Neuronal stem cell (in vitro differentiated cells): Measurements from ENCODE around the gene DGKG.

ENCODE experiments used
- DNase-seq: peaks from one replicate; pipeline ENCODE4 v3.0.0-alpha.2; 2013; ENCODE audit warnings: low spot score
- H2AFZ ChIP-seq: one replicate; pipeline ENCODE4 v1.6.1; 2013; ENCODE audit warnings: mild to moderate bottlenecking, low read length, inconsistent platforms
- H2AK5ac ChIP-seq: 2 replicates; pipeline ENCODE4 v1.6.1; 2013; ENCODE audit warnings: low read depth, mild to moderate bottlenecking, inconsistent platforms, low read length, moderate library complexity, mixed read lengths
- H2BK120ac ChIP-seq: 2 replicates; pipeline ENCODE4 v1.6.1; 2013; ENCODE audit warnings: low read depth, mild to moderate bottlenecking, inconsistent platforms, low read length, moderate library complexity, mixed read lengths
- H2BK12ac ChIP-seq: one replicate; pipeline ENCODE4 v1.6.1; 2013; ENCODE audit warnings: low read length, inconsistent platforms
- H2BK15ac ChIP-seq: 2 replicates; pipeline ENCODE4 v1.6.1; 2013; ENCODE audit warnings: mild to moderate bottlenecking, low read length, inconsistent platforms, mixed read lengths
- H2BK5ac ChIP-seq: one replicate; pipeline ENCODE4 v1.6.1; 2013; ENCODE audit warnings: inconsistent platforms, mild to moderate bottlenecking, low read length, moderate library complexity
- H3K14ac ChIP-seq: one replicate; pipeline ENCODE4 v1.6.1; 2013; ENCODE audit warnings: low read length, inconsistent platforms
- H3K18ac ChIP-seq: 2 replicates; pipeline ENCODE4 v1.6.1; 2013; ENCODE audit warnings: low read length, inconsistent platforms
- H3K23ac ChIP-seq: 2 replicates; pipeline ENCODE4 v1.6.1; 2013; ENCODE audit warnings: low read depth, mild to moderate bottlenecking, mixed read lengths, low read length, inconsistent platforms; ENCODE audit not compliant: poor library complexity
- H3K27ac ChIP-seq: replicated peaks from 3 replicates; pipeline ENCODE4 v1.5.1; 2013; ENCODE audit warnings: low read length, inconsistent platforms
- H3K27me3 ChIP-seq, 3 experiments: 2 replicates each; pipeline ENCODE4 v1.6.1; 2013; ENCODE audit warnings: low read length in 3 of 3, mild to moderate bottlenecking in 2 of 3, inconsistent platforms in 1 of 3, low read depth in 1 of 3, mixed read lengths in 1 of 3, moderate library complexity in 1 of 3; ENCODE audit not compliant: control insufficient read depth in 3 of 3, insufficient read depth in 3 of 3
- H3K36me3 ChIP-seq, 2 donors: replicated peaks in 1 of 2; 2 replicates each; pipeline ENCODE4 v1.6.1; 2013; ENCODE audit warnings: low read length in 2 of 2; ENCODE audit not compliant: control insufficient read depth in 2 of 2, insufficient read depth in 2 of 2
- H3K4ac ChIP-seq: 2 replicates; pipeline ENCODE4 v1.6.1; 2013; ENCODE audit warnings: inconsistent platforms, mild to moderate bottlenecking, low read length, moderate library complexity
- H3K4me1 ChIP-seq, 2 donors: 1 replicate in 1 of 2; 2 replicates in 1 of 2; pipeline ENCODE4 v1.6.1; 2013; ENCODE audit warnings: low read length in 2 of 2, low read depth in 1 of 2; ENCODE audit not compliant: control insufficient read depth in 2 of 2, insufficient read depth in 1 of 2
- H3K4me2 ChIP-seq: one replicate; pipeline ENCODE4 v1.6.1; 2013; ENCODE audit warnings: mild to moderate bottlenecking, low read length, inconsistent platforms; ENCODE audit not compliant: insufficient read depth, poor library complexity, severe bottlenecking
- H3K4me3 ChIP-seq, 2 donors: 2 replicates each; pipeline ENCODE4 v1.5.1; 2013; ENCODE audit warnings: low read length in 2 of 2, mild to moderate bottlenecking in 2 of 2, inconsistent platforms in 1 of 2, moderate library complexity in 1 of 2
- H3K79me1 ChIP-seq: one replicate; pipeline ENCODE4 v1.6.1; 2013; ENCODE audit warnings: low read depth, mild to moderate bottlenecking, inconsistent platforms, low read length, moderate library complexity
- H3K9ac ChIP-seq: one replicate; pipeline ENCODE4 v1.6.1; 2013; ENCODE audit warnings: mild to moderate bottlenecking, low read depth, low read length, inconsistent platforms; ENCODE audit not compliant: poor library complexity
- H3K9me3 ChIP-seq, 2 donors: replicated peaks in 1 of 2; 2 replicates each; pipeline versions ENCODE3 to v1.6.1; 2013; ENCODE audit warnings: low read length in 2 of 2, mild to moderate bottlenecking in 2 of 2, inconsistent platforms in 1 of 2, low read depth in 1 of 2, mixed read lengths in 1 of 2, moderate library complexity in 1 of 2; ENCODE audit not compliant: control insufficient read depth in 2 of 2, insufficient read depth in 1 of 2
- H4K8ac ChIP-seq: one replicate; pipeline ENCODE4 v1.6.1; 2013; ENCODE audit warnings: low read depth, mild to moderate bottlenecking, inconsistent platforms, low read length, moderate library complexity
- H4K91ac ChIP-seq: one replicate; pipeline ENCODE4 v1.6.1; 2013; ENCODE audit warnings: low read length, low read depth, mild to moderate bottlenecking, inconsistent platforms; ENCODE audit not compliant: poor library complexity
- WGBS, 2 donors: extraction: QIAGEN DNeasy Blood & Tissue Kit; methylation state at CpG; one replicate each; pipeline ENCODE4 v1.1.7; 2013; ENCODE audit warnings: missing lambda C conversion rate in 2 of 2, mixed read lengths in 1 of 2; ENCODE audit not compliant: insufficient read length in 2 of 2, insufficient replicate concordance in 1 of 2; ENCODE audit errors: extremely low coverage in 2 of 2; 5-methylcytosine and 5-hydroxymethylcytosine counted together

Gene DGKG

DNA sequence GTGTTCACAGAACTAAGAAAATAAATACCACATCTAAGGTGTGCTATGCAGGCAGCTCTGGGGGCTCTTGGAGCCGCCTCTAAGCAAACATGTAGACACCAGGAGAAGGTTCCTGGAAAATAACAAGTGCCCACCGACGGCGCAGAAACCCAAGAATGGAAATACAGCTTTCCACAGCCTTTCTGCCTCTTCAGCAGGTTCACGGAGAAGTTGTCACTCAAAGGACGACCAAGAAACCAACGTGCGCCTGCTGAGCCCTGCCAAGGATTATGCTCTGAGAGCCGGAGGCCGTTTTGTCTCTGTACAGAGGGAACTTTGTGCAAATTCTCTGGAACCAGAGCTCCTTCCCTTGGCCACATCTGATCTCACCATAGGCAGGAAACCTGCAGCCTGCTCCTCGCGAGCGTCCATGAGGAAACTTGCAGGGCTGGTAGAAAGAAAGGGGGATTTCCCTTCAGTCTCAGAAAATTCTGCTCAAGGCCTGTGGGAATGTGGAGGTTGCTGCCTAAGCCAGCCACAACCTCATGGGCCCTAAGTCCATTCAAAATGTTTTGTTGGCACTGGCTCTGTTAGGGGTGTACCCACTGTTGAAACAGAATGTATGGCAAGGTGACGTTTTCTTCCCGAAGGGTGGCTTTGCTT lies 212.6 kb downstream of the DGKG start:
- Histone ChIP-seq H3K14ac (no peak overlapping the region), H3K23ac (no peak overlapping the region), H3K9ac (no peak overlapping the region), H2BK12ac (no peak overlapping the region), H3K4ac (no peak overlapping the region), H2BK15ac (no peak overlapping the region), H3K27me3 (peaks cover 0 to 15% (median 0%) of the 10 kb centered on the region in 3 experiments), H2BK5ac (no peak overlapping the region), H2AK5ac (no peak overlapping the region), H3K36me3 (no peaks in the 10 kb centered on the region), H3K4me2 (no peak overlapping the region), H2AFZ (no peak overlapping the region), H3K79me1 (no peaks in the 10 kb centered on the region), H4K91ac (no peak overlapping the region), H3K27ac (no peak overlapping the region), H3K18ac (no peak overlapping the region), H2BK120ac (no peak overlapping the region), H4K8ac (no peak overlapping the region), H3K4me3 (no peak overlapping the region), H3K4me1 (peaks cover 0 to 2% of the 10 kb centered on the region in 2 donors), H3K9me3 (no peaks in the 10 kb centered on the region)
- no CpG with 5 or more reads among the region's 15 CpGs for WGBS, 2 donors
- DNase-seq, result no peak

DNA sequence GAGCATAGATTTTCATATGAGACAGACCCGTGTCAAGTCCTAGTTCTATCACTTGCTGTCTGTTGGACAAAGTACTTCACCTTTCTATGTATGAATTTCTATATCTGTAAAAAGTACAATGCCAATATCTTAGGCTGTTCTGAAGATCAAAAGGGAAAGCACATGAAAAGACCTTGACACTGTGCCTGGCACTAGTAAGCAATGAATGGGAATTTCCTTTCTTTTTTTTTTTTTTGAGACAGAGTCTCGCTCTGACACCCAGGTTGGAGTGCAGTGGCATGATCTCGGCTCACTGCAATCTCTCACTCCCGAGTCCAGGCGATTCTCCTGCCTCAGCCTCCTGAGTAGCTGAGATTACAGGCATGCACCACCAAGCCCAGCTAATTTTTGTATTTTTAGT lies 217.8 kb downstream of the DGKG start:
- no peak overlapping the region for H2BK120ac ChIP-seq
- peaks cover 0 to 5% of the 10 kb centered on the region in 2 donors for H3K4me1 ChIP-seq
- H3K9ac ChIP-seq, result no peak overlapping the region
- no peak overlapping the region for H2BK12ac ChIP-seq
- no peaks in the 10 kb centered on the region for H3K79me1 ChIP-seq
- H3K18ac ChIP-seq, result no peak overlapping the region
- no peak overlapping the region for H3K14ac ChIP-seq
- H3K27me3 ChIP-seq, result peaks cover 0 to 10% (median 0%) of the 10 kb centered on the region in 3 experiments
- H3K4me2 ChIP-seq, result no peak overlapping the region
- H4K91ac ChIP-seq, result no peak overlapping the region
- no peak overlapping the region for H2BK5ac ChIP-seq
- H3K9me3 ChIP-seq, result no peaks in the 10 kb centered on the region
- no peak overlapping the region for H2AFZ ChIP-seq
- no peak overlapping the region for H2AK5ac ChIP-seq
- H2BK15ac ChIP-seq, result no peak overlapping the region
- DNase-seq, result no peak
- WGBS, 2 donors, result no CpG with 5 or more reads among the region's 5 CpGs
- no peaks in the 10 kb centered on the region for H3K36me3 ChIP-seq
- H3K4me3 ChIP-seq, result no peak overlapping the region
- H3K23ac ChIP-seq, result no peak overlapping the region
- no peak overlapping the region for H3K27ac ChIP-seq
- H3K4ac ChIP-seq, result no peak overlapping the region
- H4K8ac ChIP-seq, result no peak overlapping the region

DNA sequence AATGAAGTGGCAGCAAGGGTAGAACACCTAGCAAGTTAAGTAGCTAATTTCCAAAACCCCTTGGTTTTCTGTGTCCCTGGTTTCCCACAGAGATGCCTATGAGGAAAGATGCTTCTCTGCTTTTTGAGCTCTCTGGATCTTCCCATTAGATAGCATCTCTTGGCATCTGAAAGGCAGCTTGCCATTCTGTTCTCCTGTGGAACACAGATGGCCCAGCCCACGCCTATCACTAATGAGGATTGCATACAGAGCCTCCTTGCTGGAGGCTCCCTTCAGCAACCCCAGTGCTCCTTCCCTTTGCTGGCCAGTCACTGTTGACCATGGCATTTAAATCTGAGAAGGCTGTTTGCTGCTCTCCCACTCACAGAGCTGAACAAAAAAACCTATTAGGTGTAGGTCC lies 218.8 kb downstream of the DGKG start:
- H2BK5ac ChIP-seq, result no peak overlapping the region
- H3K79me1 ChIP-seq, result no peaks in the 10 kb centered on the region
- WGBS, 2 donors, result no CpG with 5 or more reads among the region's 1 CpG
- H4K91ac ChIP-seq, result no peak overlapping the region
- H2BK15ac ChIP-seq, result no peak overlapping the region
- H3K4ac ChIP-seq, result no peak overlapping the region
- no peak overlapping the region for H3K18ac ChIP-seq
- H3K27ac ChIP-seq, result no peak overlapping the region
- no peak overlapping the region for H2AFZ ChIP-seq
- no peak overlapping the region for H3K4me2 ChIP-seq
- H2AK5ac ChIP-seq, result no peak overlapping the region
- H3K14ac ChIP-seq, result no peak overlapping the region
- H3K4me3 ChIP-seq, result no peak overlapping the region
- no peak overlapping the region for H2BK12ac ChIP-seq
- peaks cover 0 to 5% of the 10 kb centered on the region in 2 donors for H3K4me1 ChIP-seq
- no peak overlapping the region for H3K23ac ChIP-seq
- peaks cover 0 to 10% (median 0%) of the 10 kb centered on the region in 3 experiments for H3K27me3 ChIP-seq
- no peak overlapping the region for H3K9ac ChIP-seq
- H4K8ac ChIP-seq, result no peak overlapping the region
- H3K9me3 ChIP-seq, result no peaks in the 10 kb centered on the region
- no peak for DNase-seq
- H2BK120ac ChIP-seq, result no peak overlapping the region
- no peaks in the 10 kb centered on the region for H3K36me3 ChIP-seq

GRCh38 chr3:186142393-186142932 lies 219.6 kb downstream of the DGKG start:
- H3K18ac ChIP-seq, result no peak overlapping the region

More at GRCh38 chr3:186142393-186142932, 219.6 kb downstream of the DGKG start:
- H2BK5ac ChIP-seq, result no peak overlapping the region
- H3K9ac ChIP-seq, result no peak overlapping the region
- no peak overlapping the region for H3K23ac ChIP-seq
- no peak overlapping the region for H3K14ac ChIP-seq
- H2BK15ac ChIP-seq, result no peak overlapping the region
- no peak overlapping the region for H3K27ac ChIP-seq
- no peak overlapping the region for H2AK5ac ChIP-seq
- no peak overlapping the region for H2AFZ ChIP-seq
- H3K4me2 ChIP-seq, result no peak overlapping the region
- H2BK120ac ChIP-seq, result no peak overlapping the region
- no peak for DNase-seq
- no peaks in the 10 kb centered on the region for H3K79me1 ChIP-seq
- no peak overlapping the region for H3K4ac ChIP-seq
- no peak overlapping the region for H4K8ac ChIP-seq
- no peaks in the 10 kb centered on the region for H3K9me3 ChIP-seq
- H3K27me3 ChIP-seq, result peaks cover 0 to 10% (median 0%) of the 10 kb centered on the region in 3 experiments
- no peak overlapping the region for H2BK12ac ChIP-seq
- H4K91ac ChIP-seq, result no peak overlapping the region
- H3K36me3 ChIP-seq, result no peaks in the 10 kb centered on the region
- H3K4me3 ChIP-seq, result no peak overlapping the region
- H3K4me1 ChIP-seq, result peaks cover 0 to 5% of the 10 kb centered on the region in 2 donors
